ENCODE results near the gene FOXRED1.
"Not testable (repeated sequence)": the region's sequence is repeated elsewhere in the genome, so short reads cannot be mapped to it uniquely, and the experiment has no call there.

Gene FOXRED1

DNA sequence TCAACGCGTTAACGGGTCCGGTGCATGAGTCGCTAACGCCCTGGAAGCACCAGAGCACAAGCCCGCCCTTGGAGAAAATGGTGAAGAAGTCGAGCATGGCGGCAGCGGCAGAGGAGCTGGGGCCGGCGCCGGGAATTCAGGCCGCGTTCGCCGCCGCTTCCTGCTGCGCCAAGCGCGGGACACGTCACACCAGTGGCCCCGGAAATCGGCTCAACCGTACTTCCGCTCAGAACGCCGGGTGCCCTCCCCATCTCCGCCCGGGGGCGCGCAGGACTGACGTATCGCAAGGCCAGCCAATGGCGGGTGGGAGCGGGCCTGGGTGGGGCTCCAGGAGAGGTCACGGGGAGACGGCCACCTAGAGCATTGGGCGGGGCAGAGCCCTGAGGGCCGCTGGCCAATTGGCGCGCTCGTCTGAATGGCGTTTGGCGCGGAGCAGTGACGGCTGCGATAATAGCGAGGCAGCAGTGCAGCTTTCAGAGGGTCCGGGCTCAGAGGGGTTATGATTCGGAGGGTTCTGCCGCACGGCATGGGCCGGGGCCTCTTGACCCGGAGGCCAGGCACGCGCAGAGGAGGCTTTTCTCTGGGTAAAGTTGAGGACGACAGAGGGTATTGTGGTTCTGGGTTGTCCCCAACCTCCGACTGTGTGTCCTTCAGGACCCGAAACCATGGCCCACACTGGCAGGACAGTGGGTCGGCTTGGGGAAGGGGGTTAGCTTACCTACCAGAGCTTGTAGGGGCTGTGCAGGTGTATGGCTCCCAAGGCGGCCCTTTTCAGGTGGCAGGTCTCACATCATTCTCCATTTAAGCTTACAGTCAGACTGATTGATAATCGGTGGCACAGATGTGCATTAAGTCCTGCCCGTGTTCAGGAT is at the start of gene FOXRED1, which contains the start of gene SRPRA:
Gene FOXRED1 (plus strand): TSS at position 447 of the 872 bp plus-strand sequence. CDS start 53 bp downstream, at position 500.
Gene SRPRA (minus strand): TSS at position 188 of the 872 bp plus-strand sequence. CDS start 91 bp downstream, at position 97.
- DNase-seq (ENCODE audit: low read depth in 4 of 4, low spot score in 1 of 4) = peak; percentile 96 to 100 (median 99)

- no peak for DNase-seq (ENCODE audit: low read depth in 4 of 4, low spot score in 1 of 4)
These were observed 49.4 kb upstream of the FOXRED1 start for GRCh38 chr11:126219547-126219946.

GRCh38 chr11:126224647-126225294 is 44.2 kb upstream of the FOXRED1 start:
- DNase-seq (ENCODE audit: low read depth in 4 of 4, low spot score in 1 of 4) = no peak

DNA sequence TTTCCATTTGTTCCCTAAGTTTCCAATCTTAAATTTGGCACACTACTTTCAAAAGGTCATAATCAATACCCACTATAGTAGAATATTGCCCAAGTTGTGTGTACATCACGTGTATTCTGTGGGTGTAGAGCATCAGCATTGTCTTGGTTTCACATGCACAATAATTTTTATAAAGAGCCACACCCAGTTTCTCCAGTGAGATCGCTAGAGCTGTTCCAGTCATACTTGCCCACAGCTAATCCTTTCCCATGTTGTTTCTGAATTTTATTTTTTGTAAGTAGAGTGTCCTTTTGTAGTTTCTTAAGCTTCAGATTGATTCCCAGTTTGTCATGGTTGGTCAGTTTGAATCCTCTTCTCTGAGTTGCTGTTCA is 43.7 kb upstream of the FOXRED1 start:
- no peak for DNase-seq (ENCODE audit: low read depth in 4 of 4, low spot score in 1 of 4)

DNA sequence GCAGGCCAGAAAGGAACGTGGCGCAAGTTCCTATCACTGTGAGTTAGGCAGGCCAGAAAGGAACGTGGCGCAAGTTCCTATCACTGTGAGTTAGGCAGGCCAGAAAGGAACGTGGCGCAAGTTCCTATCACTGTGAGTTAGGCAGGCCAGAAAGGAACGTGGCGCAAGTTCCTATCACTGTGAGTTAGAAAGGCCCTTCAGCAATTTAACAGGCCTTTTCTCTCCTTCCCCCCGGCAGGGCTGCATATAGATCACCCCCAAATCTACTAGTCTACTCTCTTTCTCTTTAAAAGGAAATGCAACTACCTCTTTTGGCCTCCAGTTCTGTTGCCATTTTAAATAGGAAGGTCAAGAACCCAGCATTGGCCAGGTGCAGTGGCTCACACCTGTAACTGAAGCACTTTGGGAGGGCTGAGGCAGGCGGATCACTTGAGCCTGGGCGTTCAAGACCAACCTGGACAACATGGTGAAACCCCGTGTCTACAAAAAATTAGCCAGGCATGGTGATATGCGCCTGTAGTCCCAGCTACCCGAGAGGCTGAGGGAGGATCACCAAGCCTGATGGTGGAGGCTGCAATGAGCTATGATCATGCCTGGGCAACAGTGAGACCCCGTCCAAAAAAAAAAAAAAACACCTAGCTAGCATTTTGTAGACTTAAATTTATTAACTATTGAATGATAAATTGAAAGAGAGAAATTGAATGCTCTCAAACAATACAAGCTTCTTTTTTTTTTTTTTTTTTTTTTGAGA is 42.4 kb upstream of the FOXRED1 start:
- no peak for DNase-seq (ENCODE audit: low read depth in 4 of 4, low spot score in 1 of 4)

DNA sequence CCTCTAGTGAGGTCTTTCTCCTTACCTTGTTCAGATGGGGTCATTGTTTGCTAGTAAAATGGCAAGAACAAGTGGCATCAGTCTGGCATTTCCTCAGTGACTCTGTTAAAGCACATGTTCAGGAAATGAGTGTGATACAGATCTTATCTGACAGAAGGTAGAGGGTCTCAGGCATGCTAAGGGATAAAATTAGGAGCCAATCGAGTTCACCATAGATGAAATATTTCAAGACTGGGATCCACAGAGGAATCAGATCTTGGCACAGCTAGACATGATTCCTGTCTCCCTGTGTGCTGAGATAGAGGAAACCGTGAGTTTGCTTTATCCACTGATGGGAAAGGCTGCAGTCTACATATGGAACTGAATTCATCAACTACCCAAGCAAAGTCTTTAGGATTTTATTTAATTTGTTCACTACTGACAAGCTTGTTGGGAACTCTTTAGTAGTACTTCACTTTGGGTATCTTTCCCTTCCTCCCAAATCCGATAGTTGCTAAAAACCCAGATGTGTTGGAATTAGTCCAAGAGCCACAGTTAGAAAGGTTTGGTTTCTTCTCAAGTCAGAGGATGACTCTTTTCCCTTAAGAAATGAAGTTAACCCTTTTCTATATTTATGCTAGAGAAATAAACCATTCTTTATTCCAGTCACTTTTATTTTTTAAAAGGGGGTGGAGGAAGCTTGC is 39.0 kb upstream of the FOXRED1 start:
- DNase-seq (ENCODE audit: low read depth in 4 of 4, low spot score in 1 of 4) = no peak

DNA sequence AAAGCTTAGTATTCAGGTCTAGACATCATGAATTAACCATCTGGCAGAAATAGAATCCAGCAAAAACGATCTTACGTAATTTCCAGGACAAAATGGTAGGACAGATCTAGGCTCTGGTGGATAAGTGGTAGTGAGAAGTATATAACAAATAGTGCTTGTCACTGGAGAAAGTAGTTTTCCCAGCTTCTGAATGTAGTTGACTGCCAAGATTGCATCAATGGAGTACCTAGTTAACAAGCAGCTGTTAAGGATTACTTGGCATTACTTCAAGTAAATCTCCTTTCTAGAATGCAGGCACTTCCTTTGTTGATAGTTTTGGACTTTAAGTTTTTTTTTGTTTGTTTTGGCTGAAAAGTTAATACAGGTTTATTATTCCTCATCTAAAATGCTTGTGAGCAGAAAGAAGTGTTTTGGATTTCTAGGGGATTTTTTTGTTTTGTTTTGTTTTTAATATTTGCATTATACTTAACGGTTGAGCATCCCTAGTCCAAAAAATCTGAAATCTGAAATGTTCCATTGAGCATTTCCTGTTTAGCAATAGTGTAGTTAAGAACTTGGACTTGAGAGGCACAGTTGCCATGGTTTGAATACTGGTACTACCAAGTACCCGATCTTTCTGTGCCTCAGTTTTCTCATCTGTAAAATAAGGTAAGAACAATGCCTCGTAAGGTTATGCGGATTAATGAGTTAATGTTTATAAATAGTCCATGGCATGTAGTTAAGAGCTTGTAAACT is 37.1 kb upstream of the FOXRED1 start:
- no peak for DNase-seq (ENCODE audit: low read depth in 4 of 4, low spot score in 1 of 4)

- DNase-seq (ENCODE audit: low read depth in 4 of 4, low spot score in 1 of 4) = no peak
These were observed 36.3 kb upstream of the FOXRED1 start for GRCh38 chr11:126232683-126233082.

DNA sequence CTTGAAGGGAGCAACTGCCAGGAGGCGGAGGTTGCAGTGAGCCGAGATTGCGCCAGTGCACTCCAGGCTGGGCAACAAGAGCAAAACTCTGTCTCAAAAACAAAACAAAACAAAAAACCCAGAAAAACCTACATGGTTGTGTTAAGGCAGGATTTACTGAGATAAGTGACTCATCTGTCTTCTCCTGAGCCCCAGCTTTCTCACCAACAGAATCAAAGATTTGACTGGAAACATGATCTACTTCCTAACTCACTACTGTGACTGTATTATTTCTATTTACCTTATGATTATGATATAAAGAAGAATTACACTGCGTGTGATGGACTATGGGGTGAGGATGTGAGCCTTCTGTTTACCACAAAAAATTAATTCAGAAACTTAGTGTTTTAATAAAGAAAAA is 35.6 kb upstream of the FOXRED1 start:
- no peak for DNase-seq (ENCODE audit: low read depth in 4 of 4, low spot score in 1 of 4)

DNA sequence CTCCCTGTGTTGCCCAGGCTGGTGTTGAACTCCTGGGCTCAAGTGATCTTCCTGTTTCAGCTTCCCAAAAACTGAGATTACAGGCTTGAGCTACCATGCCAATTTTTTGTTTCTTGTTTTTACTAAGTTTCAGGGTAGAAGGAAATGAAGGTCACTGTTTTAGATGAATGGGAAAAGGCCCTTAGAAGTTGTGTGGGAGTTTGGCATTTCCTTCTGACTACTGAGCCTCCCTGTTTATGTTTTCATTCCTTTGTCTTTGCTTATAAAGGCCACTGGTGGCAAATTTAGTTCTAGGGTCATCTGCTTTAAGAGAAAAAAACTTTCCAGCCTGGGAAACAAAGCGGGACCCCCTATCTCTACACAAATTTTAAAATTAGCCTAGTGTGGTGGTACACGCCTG is 22.3 kb upstream of the FOXRED1 start:
- DNase-seq (ENCODE audit: low read depth in 4 of 4, low spot score in 1 of 4) = no peak

DNA sequence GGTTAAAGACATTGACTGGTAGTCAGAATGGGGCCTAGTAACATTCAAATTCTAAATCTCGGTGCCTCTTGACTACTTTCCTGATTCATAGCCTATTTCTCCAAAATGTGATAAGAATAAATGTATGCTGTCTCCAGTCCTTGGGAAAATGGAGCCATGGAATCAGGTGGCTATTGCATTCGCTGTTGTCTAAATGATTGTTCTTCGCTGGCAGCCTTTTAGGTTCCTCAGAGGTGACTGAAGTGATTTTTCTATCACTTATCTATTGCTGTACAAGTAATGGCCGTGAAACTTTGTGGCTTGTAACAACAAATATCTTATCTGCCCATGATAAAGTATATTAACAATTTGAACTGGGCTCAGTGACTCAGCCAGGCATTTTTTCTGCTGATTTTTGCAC is 15.7 kb upstream of the FOXRED1 start:
- no peak for DNase-seq (ENCODE audit: low read depth in 4 of 4, low spot score in 1 of 4)

GRCh38 chr11:126254819-126255218 is 14.1 kb upstream of the FOXRED1 start:
- DNase-seq (ENCODE audit: low read depth in 4 of 4, low spot score in 1 of 4) = no peak

DNA sequence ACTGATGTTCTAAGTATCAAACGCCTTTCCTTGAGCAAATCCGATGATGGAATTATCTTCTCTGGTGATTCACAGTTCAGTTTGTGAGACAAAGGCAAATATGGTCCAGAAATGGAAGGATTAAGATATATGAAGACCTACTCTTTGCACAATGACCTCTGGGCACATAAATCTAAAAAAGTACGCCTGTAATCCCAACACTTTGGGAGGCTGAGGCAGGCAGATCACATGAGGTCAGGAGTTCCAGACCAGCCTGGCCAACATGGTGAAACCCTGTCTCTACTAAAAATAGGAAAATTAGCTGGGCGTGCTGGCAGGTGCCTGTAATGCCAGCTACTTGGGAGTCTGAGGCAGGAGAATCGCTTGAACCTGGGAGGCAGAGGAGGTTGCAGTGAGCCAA is 13.4 kb upstream of the FOXRED1 start:
- DNase-seq (ENCODE audit: low read depth in 4 of 4, low spot score in 1 of 4) = not testable (repeated sequence)

GRCh38 chr11:126256216-126256615 is 12.7 kb upstream of the FOXRED1 start:
- DNase-seq (ENCODE audit: low read depth in 4 of 4, low spot score in 1 of 4) = no peak

GRCh38 chr11:126257144-126257543 is 11.8 kb upstream of the FOXRED1 start:
- no peak for DNase-seq (ENCODE audit: low read depth in 4 of 4, low spot score in 1 of 4)

DNA sequence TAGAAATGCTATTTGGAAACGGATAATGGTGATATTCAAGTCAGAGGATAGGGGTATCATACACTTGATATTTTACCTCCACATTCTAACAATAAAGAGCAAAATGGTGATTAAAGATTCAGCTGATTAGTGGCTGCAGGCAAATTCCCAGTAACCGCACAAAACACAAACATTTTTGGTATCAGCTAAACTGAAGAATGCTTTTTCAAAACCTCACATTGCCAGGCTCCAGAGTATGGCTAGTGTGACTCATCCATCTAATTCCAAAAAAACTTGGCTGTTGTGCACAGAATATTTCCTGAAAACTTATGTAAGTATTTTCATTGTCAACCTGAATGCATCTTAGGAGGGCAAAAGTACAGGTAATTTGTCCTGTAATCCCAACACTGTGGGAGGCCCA is 11.2 kb upstream of the FOXRED1 start:
- no peak for DNase-seq (ENCODE audit: low read depth in 4 of 4, low spot score in 1 of 4)

DNA sequence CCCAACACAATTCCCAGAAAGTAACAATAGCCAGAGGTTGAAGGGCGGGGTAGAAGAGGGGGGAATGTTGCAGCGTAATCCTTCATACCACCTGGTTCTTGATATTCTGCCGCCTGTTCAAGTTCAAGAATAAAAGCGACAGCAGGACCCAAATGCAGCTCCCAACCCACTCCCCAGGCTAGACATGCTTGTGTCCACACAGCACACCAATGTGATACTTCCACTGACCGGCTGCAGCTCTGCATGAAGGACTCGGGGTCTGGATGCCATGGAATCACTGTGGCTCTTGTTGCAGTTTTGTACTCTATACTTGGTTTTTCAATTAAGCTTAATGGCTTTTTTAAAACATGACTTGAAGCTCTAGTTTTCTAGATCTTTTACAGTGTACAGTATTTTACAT is 6.7 kb upstream of the FOXRED1 start:
- DNase-seq (ENCODE audit: low read depth in 4 of 4, low spot score in 1 of 4) = no peak

DNA sequence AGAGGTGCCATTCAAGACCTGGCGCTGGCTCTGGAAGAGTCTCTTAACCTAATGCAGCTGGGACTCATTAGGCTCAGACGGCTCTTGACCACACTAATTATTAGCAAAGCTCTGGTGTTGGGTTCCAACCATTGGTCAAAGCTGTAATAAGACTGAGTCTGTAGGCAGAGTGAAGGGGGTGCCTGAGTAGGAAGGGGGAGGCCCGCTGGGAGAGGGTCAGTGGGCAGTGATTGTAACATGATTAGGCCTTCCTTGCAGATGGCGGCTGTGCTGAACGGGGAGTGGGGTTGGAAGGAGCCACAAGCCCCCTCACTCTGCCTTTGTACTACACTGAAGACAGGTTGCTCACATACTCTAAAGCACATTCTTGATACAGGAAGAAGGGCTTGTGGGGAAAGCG is 5.5 kb upstream of the FOXRED1 start:
- no peak for DNase-seq (ENCODE audit: low read depth in 4 of 4, low spot score in 1 of 4)

- no peak for DNase-seq (ENCODE audit: low read depth in 4 of 4, low spot score in 1 of 4)
These were observed 3.1 kb upstream of the FOXRED1 start for GRCh38 chr11:126265811-126266210.

GRCh38 chr11:126267650-126268049 is 1.3 kb upstream of the FOXRED1 start:
- DNase-seq (ENCODE audit: low read depth in 4 of 4, low spot score in 1 of 4) = no peak

DNA sequence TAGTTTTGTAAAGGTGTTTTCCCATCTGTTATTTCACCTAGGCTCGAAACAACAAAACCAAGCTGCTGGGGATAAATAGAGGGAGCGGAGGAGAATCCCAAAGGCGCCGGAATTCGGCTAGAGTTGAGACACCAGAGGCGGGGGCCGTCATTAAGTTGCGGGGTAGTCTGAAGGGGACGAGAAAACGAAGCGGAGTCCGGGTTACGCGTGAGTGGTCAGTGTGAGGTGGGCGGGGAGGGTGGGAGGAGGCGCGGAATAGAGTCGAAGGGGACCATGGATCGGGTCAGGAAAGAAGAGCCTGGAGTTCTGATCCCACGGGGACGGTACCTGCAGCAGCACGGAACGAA is 620 bp upstream of the FOXRED1 start:
- no peak for DNase-seq (ENCODE audit: low read depth in 4 of 4, low spot score in 1 of 4)
